IPS-20b (cell line): ENCODE data around the gene SUN5.

Experiments
- H3K27ac ChIP-seq: one replicate; pipeline ENCODE4 v1.5.1; 2013; ENCODE audit warnings: low read length
- H3K27me3 ChIP-seq: 2 replicates; pipeline ENCODE4 v1.6.1; 2013; ENCODE audit warnings: mild to moderate bottlenecking, low read length, inconsistent platforms; ENCODE audit not compliant: insufficient read depth
- H3K36me3 ChIP-seq: 2 replicates; pipeline ENCODE4 v1.6.1; 2013; ENCODE audit warnings: low read depth, mild to moderate bottlenecking, inconsistent platforms, low read length, moderate library complexity; ENCODE audit not compliant: insufficient read depth
- H3K4me1 ChIP-seq: 2 replicates; pipeline ENCODE4 v1.6.1; 2013; ENCODE audit warnings: mild to moderate bottlenecking, control low read depth, inconsistent platforms, low read length, moderate library complexity; ENCODE audit not compliant: insufficient read depth
- H3K4me3 ChIP-seq: 2 replicates; pipeline ENCODE4 v1.5.1; 2013; ENCODE audit warnings: mild to moderate bottlenecking, low read length, inconsistent platforms
- H3K9ac ChIP-seq: 2 replicates; pipeline ENCODE4 v1.6.1; 2013; ENCODE audit warnings: low read depth, mild to moderate bottlenecking, inconsistent platforms, low read length, moderate library complexity
- H3K9me3 ChIP-seq: 2 replicates; pipeline ENCODE4 v1.6.1; 2013; ENCODE audit warnings: mild to moderate bottlenecking, low read depth, low read length, inconsistent platforms; ENCODE audit not compliant: insufficient read depth

SUN5 gene

DNA sequence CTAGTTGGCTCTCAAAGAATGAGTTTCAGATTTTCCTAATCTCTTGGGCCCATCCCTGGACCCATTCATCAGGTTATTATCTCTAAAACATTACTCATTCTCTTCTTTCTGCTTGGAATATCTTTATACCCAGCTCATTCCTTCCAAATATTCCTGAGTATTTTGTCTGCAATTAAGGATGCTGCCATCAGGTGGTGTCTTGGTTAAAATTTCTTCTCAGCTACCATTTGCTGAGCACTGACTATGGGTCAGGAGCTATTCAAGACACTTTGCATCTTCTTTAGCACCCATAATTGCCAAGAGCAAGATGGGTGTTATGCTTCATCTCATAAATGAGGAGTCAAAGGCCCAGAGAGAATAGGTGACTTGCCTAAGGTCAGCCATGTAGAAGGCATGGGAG lies 8.4 kb downstream of the SUN5 start:
- no peak overlapping the region for H3K9ac ChIP-seq
- no peaks in the 10 kb centered on the region; the same call in 1 of the 2 replicates for H3K9me3 ChIP-seq
- H3K27me3 ChIP-seq = no peaks in the 10 kb centered on the region
- H3K4me3 ChIP-seq = no peak overlapping the region
- H3K4me1 ChIP-seq = no peaks in the 10 kb centered on the region
- no peaks in the 10 kb centered on the region for H3K36me3 ChIP-seq
- no peak overlapping the region for H3K27ac ChIP-seq

DNA sequence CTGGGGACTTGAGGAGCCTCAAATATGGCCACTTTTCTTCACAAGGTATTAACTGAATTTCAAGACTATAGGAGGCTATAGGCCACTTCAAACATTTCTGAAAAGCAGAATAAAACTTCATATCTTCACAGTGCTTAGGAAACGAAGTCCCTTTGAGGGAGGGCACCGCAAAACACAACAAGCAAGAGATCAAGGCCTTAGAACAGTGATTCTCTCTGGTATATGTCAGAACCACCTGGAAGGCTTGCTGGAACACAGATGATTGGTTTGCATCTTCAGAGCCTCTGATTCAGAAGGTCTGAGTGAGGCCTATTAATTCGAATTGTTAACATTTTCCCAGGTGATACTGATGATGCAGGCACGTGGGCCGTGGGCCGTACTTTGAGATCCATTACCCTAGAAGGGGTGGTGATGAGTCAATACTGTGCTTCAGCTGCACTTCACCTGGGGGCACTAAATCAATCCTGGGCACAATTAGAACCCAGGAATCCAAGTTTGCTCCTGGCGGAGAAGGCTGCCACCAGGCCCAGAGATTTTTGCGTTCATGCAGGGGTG lies 10.7 kb downstream of the SUN5 start:
- Histone ChIP-seq H3K27ac (no peak overlapping the region), H3K4me3 (no peak overlapping the region), H3K9me3 (no peaks in the 10 kb centered on the region; the same call in 1 of the 2 replicates), H3K4me1 (no peaks in the 10 kb centered on the region), H3K36me3 (no peaks in the 10 kb centered on the region), H3K9ac (no peak overlapping the region), H3K27me3 (no peaks in the 10 kb centered on the region)

- Histone ChIP-seq H3K9me3 (no peaks in the 10 kb centered on the region; the same call in 1 of the 2 replicates), H3K36me3 (no peaks in the 10 kb centered on the region), H3K4me3 (no peak overlapping the region), H3K4me1 (no peaks in the 10 kb centered on the region), H3K27me3 (no peaks in the 10 kb centered on the region), H3K27ac (no peak overlapping the region), H3K9ac (no peak overlapping the region)
These were observed 12.2 kb downstream of the SUN5 start for GRCh38 chr20:32991792-32992641.

- H3K4me3 ChIP-seq = no peak overlapping the region
These were observed 12.8 kb downstream of the SUN5 start for GRCh38 chr20:32991383-32991782.

GRCh38 chr20:32990426-32990825 lies 13.8 kb downstream of the SUN5 start:
- no peaks in the 10 kb centered on the region for H3K36me3 ChIP-seq
- H3K4me1 ChIP-seq = no peaks in the 10 kb centered on the region
- H3K9me3 ChIP-seq = no peaks in the 10 kb centered on the region
- no peak overlapping the region for H3K27ac ChIP-seq
- H3K9ac ChIP-seq = no peak overlapping the region
- H3K4me3 ChIP-seq = no peak overlapping the region
- H3K27me3 ChIP-seq = no peaks in the 10 kb centered on the region

More at GRCh38 chr20:32991383-32991782, 12.8 kb downstream of the SUN5 start:
- Histone ChIP-seq H3K27ac (no peak overlapping the region), H3K4me1 (no peaks in the 10 kb centered on the region), H3K27me3 (no peaks in the 10 kb centered on the region), H3K9ac (no peak overlapping the region), H3K36me3 (no peaks in the 10 kb centered on the region), H3K9me3 (no peaks in the 10 kb centered on the region)

DNA sequence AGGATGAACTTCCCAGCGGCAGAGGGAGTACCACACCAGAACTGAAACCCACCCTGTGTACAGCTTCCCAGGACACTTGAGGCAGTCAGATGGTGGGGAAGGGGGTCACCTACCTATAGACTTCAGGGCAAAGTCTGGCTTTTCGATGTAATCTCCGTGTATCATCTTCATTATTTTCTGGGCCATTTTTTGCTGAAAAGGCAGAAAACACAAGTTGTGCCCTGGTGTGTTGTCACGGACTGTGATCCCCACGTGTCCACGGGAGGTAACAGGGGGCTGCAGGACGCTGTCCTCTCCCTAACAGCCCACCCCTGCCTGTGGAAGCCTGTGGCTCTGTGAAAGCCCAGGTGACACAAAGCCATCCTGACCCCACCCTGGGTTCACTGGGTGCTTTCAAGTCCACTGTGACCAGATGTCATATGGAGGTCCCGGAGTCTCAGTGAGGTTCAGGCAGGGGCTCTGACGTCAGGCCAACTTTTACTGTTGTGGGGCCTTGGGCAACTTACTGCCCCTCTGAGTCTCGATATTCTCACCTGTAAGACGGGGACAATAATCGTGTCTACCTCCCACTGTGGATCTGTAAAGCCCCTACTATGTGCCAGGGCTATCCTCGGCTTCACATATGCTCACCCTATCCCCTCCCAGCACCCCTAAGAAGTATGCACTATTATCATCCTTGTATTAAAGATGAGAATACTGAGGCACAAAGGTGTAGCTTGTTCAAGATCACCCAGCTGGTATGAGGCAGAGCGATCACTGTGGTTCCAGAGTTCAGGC lies 14.5 kb downstream of the SUN5 start:
- Histone ChIP-seq H3K36me3 (no peaks in the 10 kb centered on the region), H3K4me1 (no peaks in the 10 kb centered on the region), H3K27me3 (no peaks in the 10 kb centered on the region), H3K9ac (no peak overlapping the region), H3K4me3 (no peak overlapping the region), H3K27ac (no peak overlapping the region), H3K9me3 (no peaks in the 10 kb centered on the region)

- H3K36me3 ChIP-seq = no peaks in the 10 kb centered on the region
- no peaks in the 10 kb centered on the region for H3K27me3 ChIP-seq
- H3K9me3 ChIP-seq = no peaks in the 10 kb centered on the region
- no peak overlapping the region for H3K27ac ChIP-seq
- H3K4me1 ChIP-seq = no peaks in the 10 kb centered on the region
- no peak overlapping the region for H3K9ac ChIP-seq
- H3K4me3 ChIP-seq = no peak overlapping the region
These were observed 16.2 kb downstream of the SUN5 start for GRCh38 chr20:32988008-32988407.

DNA sequence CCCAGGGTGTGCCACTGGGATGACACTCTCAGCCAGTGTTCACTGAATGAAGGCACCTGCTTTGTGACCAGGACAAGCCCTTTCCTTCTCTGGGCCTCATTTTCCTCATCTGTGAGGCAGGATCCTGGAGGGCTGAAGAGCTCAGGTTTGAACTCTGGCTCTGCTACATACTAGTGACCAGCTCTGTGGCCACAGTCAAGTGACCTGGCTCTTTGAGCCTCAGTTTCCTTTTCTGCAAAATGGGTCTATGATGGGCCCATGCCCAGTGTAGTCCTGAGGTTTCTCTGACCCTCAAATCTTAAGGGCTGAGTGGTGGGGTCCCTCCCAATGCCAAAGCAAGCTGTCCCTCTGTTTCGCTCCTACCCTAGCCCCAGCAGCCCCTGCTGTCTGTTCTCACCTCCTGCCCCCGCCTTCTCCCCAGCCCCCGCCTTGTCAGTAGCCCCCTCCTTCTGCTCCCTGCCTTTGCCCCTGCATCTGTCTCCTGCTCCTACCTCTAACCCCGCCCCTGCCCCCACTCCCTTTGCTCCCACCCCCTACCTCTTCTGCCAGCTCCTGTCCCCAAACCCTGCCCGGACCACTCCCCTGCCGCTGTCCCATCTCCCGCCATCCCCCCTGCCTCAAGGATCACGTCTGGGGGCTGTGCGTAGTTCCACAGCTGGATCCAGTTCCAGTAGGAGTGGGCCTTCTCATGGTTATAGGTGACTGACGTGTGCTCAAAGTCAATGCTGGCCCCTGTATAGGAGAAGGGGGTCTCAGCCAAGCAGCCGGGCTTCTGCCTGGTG lies 17.0 kb downstream of the SUN5 start:
- no peaks in the 10 kb centered on the region for H3K36me3 ChIP-seq
- H3K4me3 ChIP-seq = no peak overlapping the region
- no peaks in the 10 kb centered on the region for H3K9me3 ChIP-seq
- no peaks in the 10 kb centered on the region for H3K27me3 ChIP-seq
- H3K27ac ChIP-seq = no peak overlapping the region
- no peak overlapping the region for H3K9ac ChIP-seq
- H3K4me1 ChIP-seq = no peaks in the 10 kb centered on the region

DNA sequence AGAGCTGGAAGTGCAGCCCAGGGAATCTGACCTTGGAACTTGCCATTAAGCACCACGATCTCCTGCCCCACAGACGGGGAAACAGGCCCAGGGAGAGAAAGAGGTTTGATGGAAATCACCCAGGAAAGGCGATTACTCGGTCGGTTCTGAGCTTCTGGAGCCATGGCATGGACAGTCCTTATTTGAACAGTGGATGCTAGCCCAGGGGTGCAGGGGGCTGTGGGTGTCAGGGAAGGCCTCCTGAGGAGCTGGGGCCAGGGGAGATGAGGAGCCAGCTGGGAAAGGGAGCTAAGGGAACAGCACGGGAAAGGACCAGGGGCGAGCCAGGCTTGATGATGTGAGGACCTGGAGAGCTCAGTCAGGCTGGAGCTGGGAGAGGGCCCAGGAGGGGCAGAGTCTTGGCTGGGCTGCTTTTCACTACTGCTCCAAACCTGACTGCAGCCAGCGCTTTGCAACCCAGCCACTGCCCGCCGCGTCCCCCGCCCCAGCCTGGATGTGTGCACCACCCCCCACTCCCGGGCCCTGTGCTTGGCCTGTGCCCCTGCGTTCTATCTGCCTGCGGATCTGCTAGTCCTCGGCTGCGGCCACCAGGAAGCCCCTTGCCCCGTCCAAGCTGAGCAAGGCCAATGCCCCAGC lies 17.8 kb downstream of the SUN5 start:
- H3K9ac ChIP-seq = no peak overlapping the region
- no peak overlapping the region for H3K27ac ChIP-seq
- no peaks in the 10 kb centered on the region for H3K9me3 ChIP-seq
- H3K36me3 ChIP-seq = no peaks in the 10 kb centered on the region
- no peak overlapping the region for H3K4me3 ChIP-seq
- H3K27me3 ChIP-seq = no peaks in the 10 kb centered on the region
- H3K4me1 ChIP-seq = no peaks in the 10 kb centered on the region

GRCh38 chr20:32985596-32985995 lies 18.6 kb downstream of the SUN5 start:
- Histone ChIP-seq H3K27me3 (no peaks in the 10 kb centered on the region), H3K9me3 (no peaks in the 10 kb centered on the region), H3K9ac (no peak overlapping the region), H3K4me3 (no peak overlapping the region), H3K36me3 (no peaks in the 10 kb centered on the region), H3K27ac (no peak overlapping the region), H3K4me1 (no peaks in the 10 kb centered on the region)
